HG02884 (cell line): Measurements from ENCODE around the gene MGAT3.
"Not testable (repeated sequence)": the region's sequence is repeated elsewhere in the genome, so short reads cannot be mapped to it uniquely, and the experiment has no call there.

Experiments
- ATAC-seq: cut with Tn5 transposase; IDR thresholded peaks from one replicate; pipeline ENCODE4 v1.9.1; 2021; ENCODE audit warnings: mild to moderate bottlenecking, moderate library complexity; ENCODE audit not compliant: unreplicated experiment

MGAT3 gene

DNA sequence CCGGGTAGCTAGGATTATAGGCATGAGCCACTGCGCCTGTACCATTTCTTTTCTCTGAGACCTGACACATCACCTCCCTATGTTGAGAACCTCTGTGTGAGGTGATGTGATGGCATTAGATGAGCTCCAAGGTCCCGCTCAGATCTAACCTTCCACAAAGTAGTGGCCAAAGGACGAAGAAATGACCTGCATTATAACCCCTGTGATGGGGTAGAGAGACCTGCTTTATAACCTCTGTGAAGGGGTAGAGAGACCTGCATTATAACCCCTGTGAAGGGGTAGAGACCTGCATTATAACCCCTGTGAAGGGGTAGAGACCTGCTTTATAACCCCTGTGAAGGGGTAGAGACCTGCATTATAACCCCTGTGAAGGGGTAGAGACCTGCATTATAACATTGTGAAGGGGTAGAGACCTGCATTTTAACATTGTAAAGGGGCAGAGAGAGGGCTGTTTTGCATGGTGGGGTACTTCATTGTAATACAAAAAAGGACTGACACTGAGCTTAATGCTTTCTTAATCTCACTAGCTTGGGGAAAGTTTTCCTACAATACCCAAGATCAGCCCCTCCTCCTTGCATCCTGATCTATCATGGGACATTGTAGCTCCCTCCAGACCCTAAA lies 53.8 kb downstream of the MGAT3 start:
- ATAC-seq, result no peak

DNA sequence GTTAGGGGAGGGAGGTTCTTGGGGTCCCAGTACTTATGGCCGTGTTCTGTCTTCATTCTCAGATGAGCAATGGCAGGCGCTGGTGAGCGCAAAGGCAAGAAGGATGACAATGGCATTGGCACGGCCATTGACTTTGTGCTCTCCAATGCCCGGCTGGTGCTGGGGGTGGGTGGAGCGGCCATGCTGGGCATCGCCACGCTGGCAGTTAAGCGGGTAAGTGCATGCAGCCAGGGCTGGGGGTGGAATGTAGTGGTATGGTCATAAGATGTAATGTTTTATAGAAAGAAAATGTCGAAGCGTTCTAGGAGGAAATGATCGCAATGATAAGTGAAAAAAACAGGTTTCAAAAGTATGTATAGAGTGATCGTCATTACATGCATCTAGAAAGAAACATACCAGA lies 54.4 kb downstream of the MGAT3 start:
- ATAC-seq, result no peak

DNA sequence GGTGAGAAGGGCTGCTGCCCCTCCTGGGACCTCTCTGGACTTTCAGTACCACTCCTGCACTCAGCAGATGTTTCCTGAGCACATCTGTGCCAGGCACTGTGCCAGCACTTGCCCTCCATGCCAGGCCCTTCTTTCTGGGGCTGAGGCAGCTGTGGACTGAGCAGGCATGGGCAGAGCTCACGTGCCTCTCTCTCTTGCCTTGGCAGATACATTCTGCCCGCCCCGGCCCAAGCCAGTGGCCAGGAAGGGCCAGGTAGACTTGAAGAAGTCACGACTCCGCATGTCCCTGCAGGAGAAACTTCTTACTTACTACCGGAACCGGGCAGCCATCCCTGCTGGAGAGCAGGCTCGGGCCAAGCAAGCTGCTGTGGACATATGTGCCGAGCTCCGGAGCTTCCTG lies 55.2 kb downstream of the MGAT3 start:
- no peak for ATAC-seq

DNA sequence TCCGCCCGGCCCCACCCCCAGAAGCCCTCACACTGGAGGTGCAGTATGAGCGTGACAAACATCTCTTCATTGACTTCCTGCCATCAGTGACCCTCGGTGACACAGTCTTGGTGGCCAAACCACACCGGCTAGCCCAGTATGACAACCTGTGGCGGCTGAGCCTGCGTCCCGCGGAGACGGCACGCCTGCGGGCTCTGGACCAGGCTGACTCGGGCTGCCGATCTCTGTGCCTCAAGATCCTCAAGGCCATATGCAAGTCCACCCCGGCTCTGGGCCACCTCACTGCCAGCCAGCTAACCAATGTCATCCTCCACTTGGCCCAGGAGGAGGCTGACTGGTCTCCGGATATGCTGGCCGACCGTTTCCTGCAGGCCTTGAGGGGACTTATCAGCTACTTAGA lies 57.0 kb downstream of the MGAT3 start:
- no peak for ATAC-seq

DNA sequence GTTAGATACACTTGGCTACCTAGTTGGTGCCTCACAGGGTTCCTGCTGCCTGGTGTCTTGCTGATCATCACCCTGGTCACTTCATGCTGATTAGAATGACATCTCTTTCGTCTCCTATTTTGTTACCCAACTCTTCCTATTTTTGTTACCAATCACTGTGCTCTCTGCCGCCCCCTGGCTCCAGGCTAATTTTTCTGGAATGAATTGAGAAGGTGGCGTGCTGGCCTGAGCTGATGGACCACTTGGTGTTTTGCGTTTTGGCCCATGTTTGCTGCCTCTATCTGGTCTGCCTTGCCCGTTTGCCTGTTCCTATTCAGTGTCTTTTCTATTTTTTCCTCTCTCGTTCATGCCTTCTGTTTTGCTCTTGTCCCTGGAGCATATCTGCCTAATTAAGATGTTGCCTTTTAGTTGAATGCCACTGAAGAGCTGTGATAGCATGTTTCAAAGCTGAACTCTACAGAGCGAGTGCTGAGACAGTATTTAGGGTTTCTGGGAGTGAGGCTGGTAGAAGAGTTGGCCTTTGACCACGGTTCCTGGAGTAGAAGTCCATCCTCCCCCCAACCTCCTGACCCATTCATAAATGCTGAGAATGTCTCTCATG lies 57.7 kb downstream of the MGAT3 start:
- no peak for ATAC-seq

DNA sequence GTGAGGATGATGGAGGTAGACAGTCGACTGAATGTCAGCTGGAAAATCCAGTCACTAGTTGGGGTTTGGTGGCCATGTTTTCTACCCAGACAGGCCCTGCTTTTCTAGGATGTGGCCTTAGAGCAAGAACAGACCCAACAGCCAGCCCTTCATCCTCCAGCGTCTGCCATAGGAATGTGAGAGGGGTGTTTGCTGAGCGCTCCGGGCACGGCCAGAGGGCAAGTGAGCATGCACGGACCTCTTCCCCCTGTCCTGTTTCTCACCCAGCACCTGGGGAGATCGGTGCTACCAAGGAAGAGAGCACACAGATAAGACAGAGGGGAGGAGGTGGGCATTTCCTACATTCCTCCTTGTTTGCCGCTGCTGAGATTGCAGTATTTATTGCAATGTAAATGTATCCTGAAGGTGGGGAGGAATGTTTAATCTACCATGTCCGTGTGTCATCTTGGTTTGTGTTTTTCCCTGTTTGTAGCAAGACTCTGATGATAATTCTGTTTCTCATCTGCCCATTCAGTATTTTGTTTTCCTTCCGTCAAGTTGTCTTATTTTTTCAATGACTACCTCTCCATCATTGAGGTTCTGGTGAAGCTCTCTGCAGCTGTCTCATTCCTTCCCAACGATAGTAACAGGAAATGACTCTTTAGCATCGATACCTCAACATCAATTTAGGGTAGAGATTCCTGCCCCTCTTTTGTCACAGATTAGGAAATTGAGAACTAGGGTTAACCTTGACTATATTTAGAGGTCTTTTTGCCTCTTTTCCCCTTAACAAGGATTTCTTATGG lies 58.6 kb downstream of the MGAT3 start:
- no peak for ATAC-seq

DNA sequence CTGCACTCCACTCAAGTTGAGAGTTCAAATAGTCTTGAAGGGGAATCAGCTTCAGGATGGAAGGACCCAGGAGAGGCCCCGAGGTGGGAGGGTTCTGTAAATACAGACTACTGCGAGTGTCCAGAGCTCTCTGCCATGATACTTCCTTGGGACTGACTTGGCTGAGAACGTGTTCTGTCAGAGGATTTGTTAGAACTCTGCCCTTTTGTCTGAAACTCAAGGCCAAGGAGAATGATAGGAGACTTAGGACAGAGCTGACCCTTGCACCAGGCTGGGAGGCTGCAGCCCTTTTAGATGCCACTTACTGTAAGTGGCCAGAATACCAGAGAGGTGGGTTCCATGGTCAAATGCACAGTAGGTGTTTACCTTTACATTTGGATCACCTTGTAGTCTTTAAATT lies 60.7 kb downstream of the MGAT3 start:
- ATAC-seq, result no peak

DNA sequence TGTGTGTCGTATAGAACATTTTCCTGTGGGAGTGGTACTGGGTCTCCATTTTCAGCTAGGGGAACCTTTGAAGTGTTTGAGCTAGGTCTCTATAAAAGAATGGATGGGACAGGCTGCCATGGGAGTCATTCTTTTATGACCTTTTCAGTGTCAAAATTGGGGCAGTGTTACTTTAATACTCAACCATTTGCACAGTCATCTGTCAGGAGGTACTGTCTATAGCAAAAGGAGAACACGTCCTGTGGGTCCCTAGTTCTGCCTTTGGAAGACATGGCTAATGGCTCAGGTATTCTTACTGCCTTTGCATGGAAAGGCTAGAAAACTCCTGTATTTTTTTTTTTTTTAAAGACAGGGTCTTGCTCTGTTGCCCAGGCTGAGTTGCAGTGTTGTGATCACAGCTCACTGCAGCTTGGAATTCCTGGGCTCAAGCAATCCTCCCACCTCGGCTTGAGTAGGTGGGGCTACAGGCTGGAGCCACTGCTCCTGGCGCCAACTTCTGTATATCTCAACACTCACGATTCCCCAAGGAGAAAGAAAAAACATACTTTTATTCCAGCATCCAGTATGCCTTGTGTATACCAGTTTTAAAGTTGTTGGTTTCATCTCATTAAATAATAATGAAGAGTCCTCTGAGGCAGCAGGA lies 61.5 kb downstream of the MGAT3 start:
- ATAC-seq, result no peak

DNA sequence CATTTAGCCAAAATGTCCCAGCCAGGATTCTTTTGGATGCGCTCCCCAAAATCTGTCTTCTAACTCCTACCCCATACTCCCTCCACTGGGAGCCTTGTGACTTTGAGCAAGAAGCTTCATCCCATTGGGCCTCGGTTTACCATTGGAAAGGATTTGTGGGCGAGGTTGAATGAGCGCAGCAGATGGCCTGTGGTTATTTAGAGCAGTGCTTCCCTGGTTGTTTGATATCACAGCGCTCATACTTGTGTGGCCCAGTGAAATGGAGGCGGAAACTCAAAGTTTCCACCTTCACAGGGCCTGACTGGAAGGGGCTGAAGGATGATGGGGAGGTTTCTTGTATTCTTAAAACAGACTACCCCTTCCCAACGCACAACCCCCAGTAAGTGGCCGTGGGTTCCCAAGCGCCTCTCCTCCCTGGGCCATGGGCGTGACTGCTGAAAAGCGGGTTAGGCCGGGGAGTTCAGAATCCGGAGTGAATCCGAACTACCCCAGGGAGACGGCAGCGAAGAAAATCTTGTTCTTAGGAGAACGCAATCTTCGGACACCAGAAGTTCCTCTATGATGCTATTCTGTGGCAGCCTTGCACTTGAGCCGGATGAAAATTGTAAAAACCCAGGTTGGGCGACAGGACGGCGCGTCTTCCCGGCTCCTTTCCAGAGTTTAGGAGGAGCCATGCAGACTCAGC lies 62.3 kb downstream of the MGAT3 start:
- ATAC-seq, result no peak

DNA sequence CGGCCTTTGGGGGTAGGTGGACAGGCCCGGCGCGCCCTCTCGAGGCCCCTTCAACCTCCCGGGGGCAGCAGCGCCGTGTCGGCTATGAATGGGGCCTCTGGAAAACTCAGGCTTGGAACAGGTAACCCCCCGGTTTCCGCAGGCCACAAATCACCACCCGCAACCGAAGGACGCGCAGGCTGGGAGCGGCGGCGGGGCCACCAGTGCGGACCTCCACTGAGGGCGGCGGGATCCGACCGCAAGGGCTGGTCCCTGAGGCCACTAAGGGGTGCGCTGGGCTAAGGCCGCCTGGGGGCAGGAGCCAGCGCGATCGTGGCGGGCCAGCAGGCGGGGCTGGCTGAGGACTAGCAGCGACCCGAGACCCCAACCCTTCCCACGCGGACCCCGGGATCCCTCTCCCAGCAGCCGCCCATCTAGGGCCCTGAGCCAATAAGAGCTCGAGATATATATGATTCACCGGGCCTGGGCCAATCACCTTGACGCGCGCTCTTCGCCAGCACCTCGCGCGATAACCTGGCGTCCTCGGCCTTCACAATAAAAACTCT lies 62.9 kb downstream of the MGAT3 start:
- peak; percentile 74 for ATAC-seq

DNA sequence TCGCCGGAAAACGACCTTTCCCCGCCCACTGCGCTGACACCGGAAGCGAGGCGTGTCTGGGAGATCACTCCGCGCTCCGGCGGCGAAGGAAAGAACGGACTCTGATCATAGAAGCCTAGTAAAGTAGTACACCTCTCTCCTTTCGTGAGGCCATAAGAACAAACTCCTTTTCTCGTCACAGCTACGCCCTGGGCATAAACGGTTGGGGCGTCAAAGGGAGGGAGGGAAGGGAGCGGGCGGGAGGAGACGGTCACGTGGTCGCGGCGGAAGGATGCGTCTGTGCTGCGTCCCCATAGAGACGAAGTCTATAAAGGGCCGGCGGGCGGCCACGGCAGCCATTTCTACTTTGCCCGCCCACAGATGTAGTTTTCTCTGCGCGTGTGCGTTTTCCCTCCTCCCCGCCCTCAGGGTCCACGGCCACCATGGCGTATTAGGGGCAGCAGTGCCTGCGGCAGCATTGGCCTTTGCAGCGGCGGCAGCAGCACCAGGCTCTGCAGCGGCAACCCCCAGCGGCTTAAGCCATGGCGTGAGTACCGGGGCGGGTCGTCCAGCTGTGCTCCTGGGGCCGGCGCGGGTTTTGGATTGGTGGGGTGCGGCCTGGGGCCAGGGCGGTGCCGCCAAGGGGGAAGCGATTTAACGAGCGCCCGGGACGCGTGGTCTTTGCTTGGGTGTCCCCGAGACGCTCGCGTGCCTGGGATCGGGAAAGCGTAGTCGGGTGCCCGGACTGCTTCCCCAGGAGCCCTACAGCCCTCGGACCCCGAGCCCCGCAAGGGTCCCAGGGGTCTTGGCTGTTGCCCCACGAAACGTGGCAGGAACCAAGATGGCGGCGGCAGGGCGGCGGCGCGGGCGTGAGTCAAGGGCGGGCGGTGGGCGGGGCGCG lies 63.7 kb downstream of the MGAT3 start, which contains the start of gene ATF4:
Gene ATF4, plus strand, starts transcription at position 337 of the 880 bp plus-strand sequence. CDS start 884 bp downstream, outside the sequence.
- ATAC-seq, result peak; percentile 31

DNA sequence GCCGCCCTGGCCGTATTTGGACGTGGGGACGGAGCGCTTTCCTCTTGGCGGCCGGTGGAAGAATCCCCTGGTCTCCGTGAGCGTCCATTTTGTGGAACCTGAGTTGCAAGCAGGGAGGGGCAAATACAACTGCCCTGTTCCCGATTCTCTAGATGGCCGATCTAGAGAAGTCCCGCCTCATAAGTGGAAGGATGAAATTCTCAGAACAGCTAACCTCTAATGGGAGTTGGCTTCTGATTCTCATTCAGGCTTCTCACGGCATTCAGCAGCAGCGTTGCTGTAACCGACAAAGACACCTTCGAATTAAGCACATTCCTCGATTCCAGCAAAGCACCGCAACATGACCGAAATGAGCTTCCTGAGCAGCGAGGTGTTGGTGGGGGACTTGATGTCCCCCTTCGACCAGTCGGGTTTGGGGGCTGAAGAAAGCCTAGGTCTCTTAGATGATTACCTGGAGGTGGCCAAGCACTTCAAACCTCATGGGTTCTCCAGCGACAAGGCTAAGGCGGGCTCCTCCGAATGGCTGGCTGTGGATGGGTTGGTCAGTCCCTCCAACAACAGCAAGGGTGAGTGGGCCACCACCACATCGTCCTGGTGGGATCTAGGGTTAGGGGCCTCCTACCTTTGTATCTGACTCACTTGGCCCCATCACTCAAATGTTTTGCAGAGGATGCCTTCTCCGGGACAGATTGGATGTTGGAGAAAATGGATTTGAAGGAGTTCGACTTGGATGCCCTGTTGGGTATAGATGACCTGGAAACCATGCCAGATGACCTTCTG lies 64.5 kb downstream of the MGAT3 start:
- ATAC-seq, result not testable (repeated sequence)

DNA sequence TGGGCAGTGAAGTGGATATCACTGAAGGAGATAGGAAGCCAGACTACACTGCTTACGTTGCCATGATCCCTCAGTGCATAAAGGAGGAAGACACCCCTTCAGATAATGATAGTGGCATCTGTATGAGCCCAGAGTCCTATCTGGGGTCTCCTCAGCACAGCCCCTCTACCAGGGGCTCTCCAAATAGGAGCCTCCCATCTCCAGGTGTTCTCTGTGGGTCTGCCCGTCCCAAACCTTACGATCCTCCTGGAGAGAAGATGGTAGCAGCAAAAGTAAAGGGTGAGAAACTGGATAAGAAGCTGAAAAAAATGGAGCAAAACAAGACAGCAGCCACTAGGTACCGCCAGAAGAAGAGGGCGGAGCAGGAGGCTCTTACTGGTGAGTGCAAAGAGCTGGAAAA lies 65.3 kb downstream of the MGAT3 start:
- ATAC-seq, result not testable (repeated sequence)

DNA sequence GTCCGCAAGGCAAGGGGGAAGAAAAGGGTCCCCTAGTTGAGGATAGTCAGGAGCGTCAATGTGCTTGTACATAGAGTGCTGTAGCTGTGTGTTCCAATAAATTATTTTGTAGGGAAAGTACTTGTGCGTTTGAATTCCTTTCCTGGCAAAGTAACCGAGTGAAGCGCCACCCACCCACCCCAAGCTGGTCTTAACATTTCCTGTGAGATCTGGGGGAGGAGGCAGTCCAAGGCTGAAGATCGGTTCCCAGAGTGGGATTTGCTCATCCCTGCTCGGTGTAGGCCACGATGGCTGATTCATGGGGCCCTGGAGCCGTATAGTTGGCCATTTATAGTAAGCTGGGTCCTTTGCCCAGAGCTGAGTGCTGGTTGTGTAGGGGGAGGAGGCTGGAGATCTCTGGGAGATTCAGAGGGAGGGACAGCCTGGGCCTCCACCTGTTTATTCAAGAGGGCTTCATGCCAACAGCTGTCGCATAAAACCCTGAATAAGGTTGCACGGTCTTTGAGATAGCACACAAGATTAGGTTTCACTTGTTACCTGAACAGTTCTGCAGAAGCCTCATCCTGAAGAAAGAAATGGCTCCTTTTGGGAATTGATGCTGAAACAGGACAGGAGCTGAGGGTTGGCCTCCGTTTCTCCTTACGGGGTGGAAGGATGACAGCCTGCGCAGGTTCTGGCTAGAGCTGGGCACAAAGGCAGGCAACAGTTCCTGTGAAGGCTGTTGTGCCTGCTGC lies 65.9 kb downstream of the MGAT3 start:
- ATAC-seq, result no peak

DNA sequence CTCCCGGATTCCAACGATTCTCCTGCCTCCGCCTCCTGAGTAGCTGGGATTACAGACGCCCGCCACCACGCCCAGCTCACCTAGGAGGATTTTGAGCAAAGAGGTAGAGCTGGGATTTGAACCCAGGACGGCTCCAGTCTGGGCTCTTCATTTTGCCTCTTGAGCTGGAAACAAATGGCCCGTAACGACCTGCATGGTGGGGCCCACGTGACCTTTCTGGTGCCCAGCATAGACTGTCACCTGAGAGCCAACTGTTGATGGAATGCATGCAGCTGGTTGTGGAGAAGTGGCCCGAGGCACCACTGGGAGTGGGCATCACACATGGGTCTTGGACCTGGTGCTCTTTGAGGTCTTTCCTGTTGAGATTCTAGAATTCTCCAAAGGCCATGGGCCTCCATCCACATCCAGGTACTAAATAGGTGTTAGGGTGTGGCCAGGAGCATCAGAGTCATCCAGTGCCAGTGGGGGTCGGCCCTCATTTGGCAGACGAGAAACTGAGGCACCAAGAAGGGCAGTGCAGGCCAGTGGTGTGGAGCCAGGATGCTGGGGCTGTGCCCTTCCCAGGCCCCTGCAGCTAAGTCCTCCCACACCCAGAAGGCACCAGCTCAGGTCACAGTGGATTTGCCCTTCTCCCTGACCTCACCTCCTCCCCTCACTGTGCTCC lies 67.4 kb downstream of the MGAT3 start:
- ATAC-seq, result no peak

DNA sequence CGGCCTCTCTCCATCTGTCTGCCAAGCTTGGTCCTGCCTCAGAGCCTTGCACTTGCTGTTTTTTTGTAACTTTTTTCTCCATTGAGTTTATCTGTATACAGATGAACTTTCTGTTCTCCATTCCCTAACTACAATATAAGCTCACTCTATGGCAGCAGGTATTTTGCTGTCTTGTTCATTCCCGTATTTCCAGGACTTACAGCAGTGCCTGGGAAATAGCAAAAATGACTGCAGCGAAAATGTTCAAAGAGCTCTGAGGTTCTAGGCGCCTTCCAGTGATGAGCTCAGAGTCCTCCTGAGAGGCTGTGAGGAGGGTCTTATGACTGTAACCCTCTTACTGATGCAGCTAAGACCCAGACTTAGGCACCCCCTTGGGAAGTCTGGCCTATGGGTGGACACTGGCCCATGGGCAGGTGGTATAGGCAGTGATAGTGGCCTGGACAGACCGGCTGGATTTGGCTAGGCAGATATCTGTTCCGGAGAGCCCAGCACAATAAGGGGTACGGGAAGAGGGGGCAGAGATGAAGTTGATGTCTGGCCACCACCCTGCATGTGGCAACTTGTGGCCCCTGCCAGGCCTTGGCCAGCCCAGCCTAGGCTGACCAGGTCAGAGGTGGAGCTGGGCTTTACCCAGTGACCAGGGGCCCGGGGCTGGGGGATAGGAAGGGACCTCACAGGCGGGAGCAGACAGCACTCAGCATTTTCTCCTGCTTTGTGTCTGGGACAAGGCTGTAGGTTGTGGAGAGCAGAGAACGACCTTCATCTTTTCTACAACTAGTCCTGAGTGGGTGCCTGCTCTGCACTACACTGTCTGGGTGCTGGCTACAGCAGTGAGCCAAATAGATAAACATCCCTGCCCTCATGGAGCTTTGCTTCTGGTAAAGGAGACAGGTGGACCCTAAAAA lies 68.2 kb downstream of the MGAT3 start:
- no peak for ATAC-seq

DNA sequence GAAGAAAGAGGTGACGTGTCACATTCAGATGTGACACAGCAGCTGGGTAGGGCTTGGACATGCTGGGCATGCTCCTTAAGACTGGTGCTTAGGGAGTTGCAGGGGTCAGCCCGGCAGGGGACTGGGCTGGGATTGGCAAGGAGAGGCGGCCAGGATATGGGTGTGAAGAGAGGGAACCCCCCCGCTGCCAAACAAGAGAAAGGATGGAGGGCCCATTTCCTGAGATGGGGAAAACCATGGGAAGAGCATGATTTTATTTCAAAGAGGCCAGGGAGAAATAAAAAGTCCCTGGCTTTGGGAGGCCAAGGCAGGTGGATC lies 68.8 kb downstream of the MGAT3 start:
- no peak for ATAC-seq
